ENCODE data around the gene FCRLA.
"Not testable (repeated sequence)": the region's sequence is repeated elsewhere in the genome, so short reads cannot be mapped to it uniquely, and the experiment has no call there.

FCRLA gene, protein sequence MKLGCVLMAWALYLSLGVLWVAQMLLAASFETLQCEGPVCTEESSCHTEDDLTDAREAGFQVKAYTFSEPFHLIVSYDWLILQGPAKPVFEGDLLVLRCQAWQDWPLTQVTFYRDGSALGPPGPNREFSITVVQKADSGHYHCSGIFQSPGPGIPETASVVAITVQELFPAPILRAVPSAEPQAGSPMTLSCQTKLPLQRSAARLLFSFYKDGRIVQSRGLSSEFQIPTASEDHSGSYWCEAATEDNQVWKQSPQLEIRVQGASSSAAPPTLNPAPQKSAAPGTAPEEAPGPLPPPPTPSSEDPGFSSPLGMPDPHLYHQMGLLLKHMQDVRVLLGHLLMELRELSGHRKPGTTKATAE

DNA sequence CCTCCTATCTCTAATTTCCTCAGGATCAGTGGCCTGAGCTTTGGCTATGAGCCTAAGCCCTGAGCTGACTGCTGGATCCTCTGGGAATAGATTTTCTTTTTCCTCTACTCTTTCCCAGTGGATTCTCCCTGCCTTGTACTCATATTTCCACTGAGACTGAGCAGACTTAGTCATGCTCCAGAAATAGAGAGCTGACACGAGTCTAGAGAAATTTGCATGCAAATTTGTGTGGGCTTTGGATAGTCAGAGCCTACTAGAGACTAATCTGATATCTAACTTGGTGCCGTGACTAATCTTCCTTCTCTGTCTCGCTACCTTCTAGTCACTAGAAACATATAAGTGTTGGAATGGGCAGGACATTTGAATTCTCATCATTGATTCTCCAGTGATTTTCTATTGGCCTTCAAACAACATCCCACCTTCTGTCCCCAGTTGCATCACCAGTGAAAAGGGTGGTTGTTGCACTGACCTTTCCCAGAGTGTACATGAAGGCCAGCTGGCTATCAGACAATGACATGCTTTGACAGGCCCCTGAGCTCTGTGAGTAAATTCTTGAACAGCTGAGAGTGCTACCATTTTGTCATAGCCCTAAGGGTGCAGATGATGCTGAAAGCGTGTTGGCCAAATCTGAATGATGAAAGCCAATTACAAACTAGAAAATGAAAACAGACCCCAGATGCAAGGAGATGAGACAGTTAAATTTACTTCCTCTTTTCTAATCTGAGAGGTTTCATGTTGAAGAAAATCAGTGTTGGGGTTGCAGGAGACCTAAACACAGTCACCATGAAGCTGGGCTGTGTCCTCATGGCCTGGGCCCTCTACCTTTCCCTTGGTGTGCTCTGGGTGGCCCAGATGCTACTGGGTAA, at the start of gene FCRLA:
Gene FCRLA, plus strand, starts transcription at position 748 of the 866 bp plus-strand sequence. Its CDS starts 36 bp downstream, at position 784.
- no peak for DNase-seq

DNA sequence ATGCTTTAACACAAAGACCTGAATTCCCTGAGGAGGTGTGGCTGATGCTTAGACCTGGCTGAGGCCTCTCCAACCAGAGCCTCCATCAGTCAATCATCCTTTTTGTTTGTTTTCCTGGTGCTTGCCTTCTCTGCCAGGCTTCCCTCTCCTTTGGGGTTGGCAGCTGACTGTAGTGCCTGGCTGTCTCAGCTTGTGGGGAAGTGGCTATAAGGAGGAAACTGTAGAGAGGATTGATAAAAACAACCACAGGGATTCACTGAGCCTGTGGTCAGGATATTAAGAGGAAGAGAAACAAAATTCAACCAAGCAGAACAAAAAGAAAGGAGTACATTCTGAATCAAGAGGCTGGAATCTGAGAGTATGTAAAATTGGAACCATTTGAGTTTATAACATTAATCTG, 48.5 kb upstream of the FCRLA start:
- not testable (repeated sequence) for DNase-seq

DNA sequence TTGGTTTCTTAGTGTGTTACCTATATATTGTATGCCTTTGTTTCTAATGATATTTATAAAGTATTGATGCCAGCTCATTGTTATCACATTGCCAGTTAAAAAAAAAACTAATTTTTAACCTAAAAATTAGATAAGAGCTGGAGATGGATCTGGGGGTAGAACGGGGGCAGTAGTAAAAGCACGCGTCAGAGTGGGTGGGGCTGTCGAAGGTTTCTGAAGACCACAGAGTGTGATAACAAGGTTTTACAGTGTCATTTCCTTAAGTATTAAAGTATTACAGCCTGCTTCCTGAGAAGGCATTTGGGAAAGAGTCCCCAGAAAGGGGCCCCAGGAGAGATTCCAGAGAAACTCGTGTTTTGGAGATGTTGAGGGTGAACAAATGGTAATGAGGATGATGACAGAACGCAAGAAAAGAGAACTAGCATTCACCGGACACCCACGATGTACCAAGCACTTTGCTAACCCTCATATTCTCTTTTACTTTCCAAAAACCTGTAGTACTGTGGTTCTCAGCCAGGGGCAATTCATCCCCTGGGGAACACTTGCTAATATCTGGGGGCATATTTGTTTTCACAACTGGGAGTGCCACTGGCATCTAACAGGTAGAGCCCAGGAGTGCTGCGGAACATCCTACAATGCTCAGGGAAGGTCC, 45.2 kb upstream of the FCRLA start:
- DNase-seq = not testable (repeated sequence)

DNA sequence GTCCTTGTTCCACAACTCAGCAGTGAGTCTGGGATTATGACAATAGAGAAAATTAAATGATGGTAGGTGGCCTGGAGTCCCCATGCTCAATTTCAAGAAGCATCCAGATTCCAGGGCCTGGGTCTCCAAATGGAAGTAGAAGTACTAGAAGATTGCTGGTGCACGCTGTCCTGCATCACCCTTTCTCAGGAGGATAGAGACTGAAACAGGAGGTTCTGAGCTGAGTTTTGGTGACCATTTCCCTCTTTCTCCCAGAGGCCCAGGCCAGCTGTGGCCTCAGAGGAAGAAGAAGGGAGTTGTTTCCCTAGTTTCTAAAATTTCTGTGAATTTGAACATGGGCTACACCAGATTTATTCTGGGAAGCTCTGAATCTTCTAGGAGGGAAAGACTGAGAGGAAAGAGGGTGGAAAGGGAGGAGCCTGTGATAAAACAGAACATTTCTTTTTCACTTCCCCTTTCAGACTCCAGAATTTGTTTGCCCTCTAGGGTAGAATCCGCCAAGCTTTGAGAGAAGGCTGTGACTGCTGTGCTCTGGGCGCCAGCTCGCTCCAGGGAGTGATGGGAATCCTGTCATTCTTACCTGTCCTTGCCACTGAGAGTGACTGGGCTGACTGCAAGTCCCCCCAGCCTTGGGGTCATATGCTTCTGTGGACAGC, 44.2 kb upstream of the FCRLA start, which contains the start of gene FCGR2B:
Gene FCGR2B, plus strand, starts transcription at position 460 of the 656 bp plus-strand sequence. Its CDS starts 99 bp downstream, at position 559.
- not testable (repeated sequence) for DNase-seq

DNA sequence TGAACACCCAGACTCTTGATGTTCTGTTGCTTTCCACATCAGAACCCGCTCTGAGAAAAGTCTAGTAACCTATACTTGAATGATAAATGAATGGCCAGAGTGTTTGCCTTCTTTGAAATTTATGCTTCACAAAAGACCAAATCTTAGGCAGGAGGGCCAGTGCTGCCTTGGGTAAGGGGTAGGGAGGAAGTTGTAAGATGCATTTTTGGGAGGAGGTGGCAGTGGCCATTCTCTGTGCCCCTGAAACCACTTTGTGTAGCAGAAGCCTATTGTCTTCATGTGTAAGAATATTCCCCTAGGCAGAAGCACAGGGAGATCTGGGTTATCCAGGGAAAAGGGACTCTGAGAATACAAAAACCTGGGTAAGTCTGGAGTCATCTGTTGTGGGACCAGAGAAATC, 43.5 kb upstream of the FCRLA start:
- not testable (repeated sequence) for DNase-seq

DNA sequence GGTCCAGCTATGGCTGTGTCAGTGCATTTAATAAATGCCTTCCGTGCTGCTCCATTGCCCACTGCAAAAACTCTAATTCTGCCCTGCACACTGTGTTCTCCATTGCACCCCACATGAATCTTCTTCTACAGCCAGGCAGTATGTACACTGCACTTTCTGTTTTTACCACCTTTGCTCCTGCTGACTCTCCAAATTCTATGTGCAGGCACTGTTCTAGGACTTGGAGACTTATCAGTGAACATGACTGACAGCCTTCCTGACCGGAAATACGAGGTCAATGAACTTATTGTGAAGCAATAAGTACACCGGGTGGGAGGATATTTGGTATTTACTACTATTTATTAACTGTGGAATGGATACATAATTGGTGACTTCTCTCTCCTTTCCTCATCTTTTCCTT, 42.3 kb upstream of the FCRLA start:
- DNase-seq = not testable (repeated sequence)

DNA sequence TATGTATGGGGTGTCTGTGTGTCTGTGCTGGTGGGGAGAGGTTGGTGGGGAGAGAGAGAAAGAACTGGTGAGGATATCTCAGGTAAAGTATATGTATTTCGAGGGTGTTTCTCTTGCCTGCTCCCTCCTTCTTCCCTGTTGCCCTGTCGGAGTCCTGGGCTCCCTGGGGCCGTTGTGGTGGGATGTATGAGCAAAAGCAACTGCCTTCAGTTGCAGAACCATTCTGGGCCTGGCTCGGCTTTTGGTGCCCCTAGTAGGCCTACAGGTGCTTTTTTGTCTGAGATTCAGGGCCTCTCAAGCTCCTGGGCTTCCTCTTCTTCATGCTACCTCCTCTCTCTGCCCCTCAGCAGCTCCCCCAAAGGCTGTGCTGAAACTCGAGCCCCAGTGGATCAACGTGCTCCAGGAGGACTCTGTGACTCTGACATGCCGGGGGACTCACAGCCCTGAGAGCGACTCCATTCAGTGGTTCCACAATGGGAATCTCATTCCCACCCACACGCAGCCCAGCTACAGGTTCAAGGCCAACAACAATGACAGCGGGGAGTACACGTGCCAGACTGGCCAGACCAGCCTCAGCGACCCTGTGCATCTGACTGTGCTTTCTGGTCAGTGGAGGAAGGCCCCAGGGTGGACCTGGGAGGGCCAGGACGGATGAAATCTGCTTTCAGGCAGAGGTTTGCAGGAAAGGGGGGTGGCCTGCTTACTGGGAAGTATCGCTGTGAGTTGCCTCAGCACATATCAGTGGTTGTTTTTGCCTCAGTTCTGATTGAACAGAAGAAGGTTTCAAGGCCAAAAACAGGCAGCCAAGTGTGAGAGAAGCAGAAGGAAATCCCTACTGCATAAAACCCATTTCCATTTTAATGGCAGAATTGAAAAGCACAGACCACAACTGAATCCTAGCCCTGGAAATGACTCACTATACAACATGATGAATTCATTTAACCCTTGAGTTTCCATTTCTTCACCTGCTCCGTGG, 35.7 kb upstream of the FCRLA start:
- not testable (repeated sequence) for DNase-seq

DNA sequence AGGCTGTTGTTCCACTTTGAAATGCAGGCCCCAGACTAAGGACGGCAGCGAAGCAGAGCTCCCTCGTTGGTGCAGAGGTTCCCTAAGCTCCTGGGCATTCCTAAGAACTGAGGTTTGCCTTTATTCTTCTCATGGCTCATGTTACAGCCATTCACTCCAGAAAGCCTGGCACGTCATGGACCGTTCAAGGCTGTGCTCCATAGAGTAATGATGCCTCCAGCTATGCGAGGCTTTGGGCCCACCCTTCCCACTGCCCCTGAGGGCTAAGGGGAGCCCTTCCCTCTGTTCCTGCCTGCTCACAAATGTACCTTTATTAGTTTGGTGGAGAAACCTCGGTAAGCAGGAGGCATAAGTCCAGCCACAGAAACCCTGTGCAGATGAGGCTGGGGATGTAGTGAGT, 33.6 kb upstream of the FCRLA start:
- DNase-seq = not testable (repeated sequence)

DNA sequence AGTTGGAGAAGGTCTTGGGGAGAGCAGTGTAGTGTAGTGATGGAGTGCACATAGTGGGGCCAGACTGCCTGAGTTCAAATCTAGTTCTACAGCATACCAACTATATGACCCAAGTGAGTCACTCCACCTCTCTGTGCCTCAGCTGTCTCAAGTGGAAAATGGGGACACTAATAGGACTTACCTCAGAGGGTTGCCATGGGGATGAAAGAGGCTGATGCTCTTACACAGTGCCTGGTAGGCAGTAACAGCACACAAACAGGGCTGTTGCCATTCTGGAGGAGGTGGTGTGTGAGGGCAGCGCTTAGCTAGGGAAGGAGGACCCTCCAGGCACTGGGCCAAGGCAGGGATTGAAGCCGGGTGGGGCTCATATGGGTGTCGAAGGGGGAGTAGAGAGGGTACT, 32.6 kb upstream of the FCRLA start:
- not testable (repeated sequence) for DNase-seq

DNA sequence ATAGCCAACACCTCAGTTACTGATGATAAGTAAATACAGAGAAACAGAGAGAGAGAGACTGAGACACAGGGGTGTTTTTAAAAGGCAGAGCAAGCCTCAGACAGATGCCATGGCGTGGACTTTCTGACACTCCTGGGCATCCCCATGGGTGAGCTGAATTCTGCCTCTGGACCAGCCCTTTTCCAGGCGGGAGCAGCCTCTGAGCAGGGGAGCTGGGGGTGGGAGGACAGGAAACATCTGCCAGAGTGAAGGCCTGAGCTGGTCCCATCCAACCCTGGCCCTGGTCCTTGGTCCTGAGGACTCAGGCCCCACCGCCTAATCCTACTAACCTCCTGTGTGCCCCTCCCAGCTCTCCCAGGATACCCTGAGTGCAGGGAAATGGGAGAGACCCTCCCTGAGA, 32.1 kb upstream of the FCRLA start:
- not testable (repeated sequence) for DNase-seq

DNA sequence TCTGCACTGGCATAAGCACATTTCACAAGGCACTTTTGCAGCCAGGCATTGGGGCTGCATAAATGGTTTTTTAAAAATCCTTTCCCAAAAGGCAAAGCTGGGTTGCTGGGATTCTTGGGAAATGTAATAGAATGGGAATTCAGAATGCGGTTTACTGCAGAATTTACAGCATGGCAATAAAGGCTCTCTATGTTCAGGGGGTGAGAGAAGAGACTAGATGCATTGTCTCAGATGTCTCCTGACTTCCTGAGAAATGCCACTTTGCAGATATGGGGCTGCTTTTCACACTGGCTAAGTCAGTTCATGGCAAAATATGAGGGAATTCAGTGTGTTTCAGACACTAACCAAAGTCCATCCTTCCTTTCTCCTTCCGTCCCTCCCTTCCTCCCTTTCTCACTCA, 30.6 kb upstream of the FCRLA start:
- DNase-seq = no peak

DNA sequence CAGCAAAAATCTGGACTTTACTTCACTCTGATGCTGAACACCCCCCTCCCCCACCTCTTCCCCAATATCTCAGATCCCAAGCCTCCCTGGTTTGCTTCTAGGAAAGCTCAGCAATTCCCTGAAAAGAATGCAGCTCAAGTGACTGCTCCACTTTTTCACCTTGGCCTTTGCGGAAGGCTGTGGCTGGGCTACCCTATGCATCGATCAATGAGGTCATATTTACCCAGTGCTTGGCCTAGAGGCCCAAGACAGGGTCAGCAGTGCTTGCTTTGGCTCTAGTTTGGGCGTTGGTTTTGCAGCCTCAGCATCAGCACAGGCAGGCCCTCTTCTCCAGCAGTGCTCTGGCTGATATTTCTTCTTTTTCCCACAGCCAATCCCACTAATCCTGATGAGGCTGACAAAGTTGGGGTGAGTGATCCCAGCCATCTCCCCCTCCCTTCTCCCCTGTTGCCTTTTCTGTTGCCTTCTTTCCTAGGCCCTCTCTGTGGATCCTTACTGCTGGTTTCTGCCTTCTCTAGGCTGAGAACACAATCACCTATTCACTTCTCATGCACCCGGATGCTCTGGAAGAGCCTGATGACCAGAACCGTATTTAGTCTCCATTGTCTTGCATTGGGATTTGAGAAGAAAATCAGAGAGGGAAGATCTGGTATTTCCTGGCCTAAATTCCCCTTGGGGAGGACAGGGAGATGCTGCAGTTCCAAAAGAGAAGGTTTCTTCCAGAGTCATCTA, 29.9 kb upstream of the FCRLA start:
- no peak for DNase-seq

DNA sequence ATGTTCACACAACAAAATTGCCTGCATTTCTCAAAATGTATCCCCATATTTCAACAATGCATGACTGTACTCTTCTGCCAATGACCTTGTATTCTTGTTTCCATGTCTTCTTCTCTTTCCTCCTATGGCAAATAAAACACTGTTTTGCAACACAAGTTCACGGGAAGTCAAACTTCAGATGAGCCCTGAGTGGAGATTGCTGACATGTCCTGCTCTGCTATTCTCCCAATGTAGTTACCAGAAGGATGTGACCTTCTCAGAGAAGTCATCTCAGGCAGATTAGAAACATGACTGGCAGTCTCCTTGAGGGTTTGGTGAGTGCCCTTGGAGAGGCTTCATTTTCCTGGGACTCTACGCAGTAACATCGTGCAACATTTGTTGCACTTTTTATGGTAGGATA, 28.5 kb upstream of the FCRLA start:
- no peak for DNase-seq

DNA sequence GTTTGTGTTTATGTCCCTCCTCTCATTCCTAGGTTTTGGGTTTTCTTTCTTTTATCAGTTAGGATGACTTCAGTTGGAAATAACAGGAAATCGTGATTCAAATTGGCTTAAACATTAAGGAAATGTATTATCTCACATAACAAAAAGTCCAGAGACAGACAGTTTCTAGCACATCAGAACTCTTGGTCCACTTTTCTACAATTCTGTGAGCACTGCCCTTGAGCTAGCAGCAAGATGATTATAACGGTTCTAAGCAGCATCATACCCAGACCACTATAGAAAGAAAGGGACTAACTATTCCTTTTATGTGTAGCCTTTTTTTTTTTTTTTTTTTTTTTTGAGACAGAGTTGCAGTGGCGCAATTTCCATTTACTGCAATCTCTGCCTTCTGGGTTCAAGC, 25.1 kb upstream of the FCRLA start:
- DNase-seq = no peak

DNA sequence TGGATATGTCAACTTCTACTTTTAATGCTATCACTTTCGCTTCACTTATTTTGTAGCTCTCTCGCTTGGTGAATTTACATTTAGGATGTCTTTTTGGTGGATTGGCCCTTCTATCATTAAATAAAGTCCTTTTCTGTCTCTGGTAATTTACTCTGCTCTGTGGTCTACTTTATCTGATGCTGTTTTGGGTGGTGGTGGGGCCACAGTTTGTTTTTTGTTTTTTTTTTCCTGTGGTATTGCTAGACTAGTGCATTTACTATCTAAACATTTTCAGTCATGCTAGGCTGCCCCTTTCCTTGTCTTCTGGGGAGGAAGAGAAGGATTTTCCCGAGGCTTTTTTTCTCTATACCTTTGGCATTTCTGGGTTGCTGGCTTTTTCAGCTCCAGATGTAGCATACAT, 18.1 kb upstream of the FCRLA start:
- no peak for DNase-seq

DNA sequence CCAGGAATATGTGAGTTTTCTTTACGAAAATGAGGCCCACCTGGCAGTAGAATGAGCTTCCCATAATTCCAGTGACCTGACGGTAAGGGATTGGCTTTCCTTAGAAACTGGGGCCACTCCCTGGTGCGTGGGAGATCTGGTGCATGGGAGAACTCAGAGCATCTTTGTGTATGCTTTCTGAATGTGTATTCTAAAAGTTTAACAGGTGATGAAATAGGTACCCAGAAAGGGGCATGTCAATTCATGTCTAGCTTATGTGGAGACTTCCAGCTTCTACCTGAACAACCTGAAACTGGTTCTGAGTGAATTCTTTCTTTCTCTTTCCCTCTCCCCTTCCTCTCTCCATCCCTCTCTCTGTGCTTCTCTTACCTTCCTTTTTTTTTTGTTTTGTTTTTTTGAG, 15.2 kb upstream of the FCRLA start:
- no peak for DNase-seq

DNA sequence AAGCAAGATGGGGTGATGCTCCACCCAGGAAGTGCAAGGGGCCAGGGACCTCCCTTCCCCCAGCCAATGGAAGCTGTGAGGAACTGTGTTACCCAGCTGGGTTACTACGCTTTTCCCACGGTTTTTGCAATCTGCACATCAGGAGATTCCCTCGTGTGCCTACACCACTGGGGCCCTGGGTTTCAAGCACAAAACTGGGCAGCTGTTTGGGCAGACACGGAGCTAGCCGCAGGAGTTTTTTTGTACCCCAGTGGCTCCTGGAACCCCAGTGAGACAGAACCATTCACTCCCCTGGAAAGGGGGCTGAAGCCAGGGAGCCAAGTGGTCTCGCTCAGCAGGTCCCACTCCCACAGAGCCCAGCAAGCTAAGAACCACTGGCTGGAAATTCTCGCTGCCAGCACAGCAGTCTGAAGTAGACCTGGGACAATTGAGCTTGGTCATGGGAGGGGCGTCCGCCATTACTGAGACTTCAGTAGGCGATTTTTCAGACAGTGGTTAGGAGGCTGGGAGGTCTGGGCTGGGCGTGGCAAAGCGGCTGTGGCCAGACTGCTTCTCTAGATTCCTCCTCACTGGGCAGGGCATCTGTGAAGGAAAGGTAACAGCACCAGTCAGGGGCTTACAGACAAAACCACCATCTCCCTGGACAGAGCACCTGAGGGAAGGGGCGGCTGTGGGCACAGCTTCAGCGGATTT, 13.9 kb upstream of the FCRLA start:
- not testable (repeated sequence) for DNase-seq

DNA sequence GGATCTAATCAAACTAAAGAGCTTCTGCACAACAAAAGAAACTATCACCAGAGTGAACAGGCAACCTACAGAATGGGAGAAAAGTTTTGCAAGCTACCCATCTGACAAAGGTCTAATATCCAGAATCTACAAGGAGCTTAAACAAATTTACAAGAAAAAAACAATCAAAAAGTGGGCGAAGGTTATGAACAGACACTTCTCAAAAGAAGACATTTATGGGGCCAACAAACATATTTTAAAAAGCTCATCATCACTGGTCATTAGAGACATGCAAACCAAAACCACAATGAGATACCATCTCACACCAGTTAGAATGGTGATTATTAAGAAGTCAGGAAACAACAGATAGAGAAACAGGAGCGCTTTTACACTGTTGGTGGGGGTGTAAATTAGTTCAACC, 8.7 kb upstream of the FCRLA start:
- DNase-seq = not testable (repeated sequence)

DNA sequence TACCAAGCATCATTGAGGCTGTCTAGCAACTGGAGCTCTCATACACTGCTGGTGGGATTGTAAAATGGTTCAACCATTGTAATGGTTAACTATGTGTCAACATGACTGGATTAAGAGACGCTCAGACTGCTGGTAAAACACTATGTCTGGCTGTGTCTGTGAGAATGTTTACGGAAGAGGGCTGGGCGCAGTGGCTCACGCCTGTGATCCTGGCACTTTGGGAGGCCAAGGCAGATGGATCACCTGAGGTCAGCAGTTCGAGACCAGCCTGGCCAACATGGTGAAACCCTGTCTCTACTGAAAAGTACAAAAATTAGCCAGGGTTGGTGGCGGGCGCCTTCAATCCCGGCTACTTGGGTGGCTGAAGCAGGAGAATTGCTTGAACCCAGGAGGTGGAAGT, 4.8 kb upstream of the FCRLA start:
- DNase-seq = no peak

DNA sequence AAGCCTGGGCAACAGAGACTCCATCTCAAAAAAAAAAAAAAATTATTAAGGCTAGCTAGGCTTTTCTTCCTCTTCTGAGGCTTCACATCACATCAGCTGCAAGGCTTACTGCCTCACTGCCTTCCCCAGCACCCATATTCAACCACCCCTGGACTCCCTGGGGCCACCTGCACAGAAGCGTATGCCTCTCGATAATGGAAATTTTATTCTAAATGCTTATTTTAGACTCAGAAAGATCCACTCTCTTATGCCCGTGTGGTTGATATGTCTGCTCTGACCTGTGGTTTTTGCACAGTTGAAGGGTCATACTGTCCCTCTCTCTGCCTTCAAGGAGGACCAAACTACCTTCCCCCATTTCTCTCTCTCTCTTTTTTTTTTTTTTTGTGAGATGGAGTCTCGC, 1.5 kb upstream of the FCRLA start:
- no peak for DNase-seq

Measured in activated CD4-positive, CD25-positive, alpha-beta regulatory T cell treated with anti-CD3 and anti-CD28 coated beads, Interleukin-2, amount 50 U/mL, for 72 hours (primary cell).